ENCODE data around the gene DGKI. TPM values are rescaled to one million over a fixed set of nuclear protein-coding genes. Genes with fewer than 3 reads are reported as not detected.

Gene DGKI
- total and polyA plus RNA-seq, 2 donors (not counting 1 experiment from before 2014, with no cell fraction given): 0.74 to 2.1 TPM

- no peak overlapping the region for H3K4me2 ChIP-seq (ENCODE audit: extremely low read depth, insufficient read depth, low read length)
- TF ChIP-seq EZH2 (IDR thresholded peaks at IDR 0.05; ENCODE audit: low read length, missing control alignments): no peak
- TF ChIP-seq, protein P1, sequence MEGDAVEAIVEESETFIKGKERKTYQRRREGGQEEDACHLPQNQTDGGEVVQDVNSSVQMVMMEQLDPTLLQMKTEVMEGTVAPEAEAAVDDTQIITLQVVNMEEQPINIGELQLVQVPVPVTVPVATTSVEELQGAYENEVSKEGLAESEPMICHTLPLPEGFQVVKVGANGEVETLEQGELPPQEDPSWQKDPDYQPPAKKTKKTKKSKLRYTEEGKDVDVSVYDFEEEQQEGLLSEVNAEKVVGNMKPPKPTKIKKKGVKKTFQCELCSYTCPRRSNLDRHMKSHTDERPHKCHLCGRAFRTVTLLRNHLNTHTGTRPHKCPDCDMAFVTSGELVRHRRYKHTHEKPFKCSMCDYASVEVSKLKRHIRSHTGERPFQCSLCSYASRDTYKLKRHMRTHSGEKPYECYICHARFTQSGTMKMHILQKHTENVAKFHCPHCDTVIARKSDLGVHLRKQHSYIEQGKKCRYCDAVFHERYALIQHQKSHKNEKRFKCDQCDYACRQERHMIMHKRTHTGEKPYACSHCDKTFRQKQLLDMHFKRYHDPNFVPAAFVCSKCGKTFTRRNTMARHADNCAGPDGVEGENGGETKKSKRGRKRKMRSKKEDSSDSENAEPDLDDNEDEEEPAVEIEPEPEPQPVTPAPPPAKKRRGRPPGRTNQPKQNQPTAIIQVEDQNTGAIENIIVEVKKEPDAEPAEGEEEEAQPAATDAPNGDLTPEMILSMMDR (conservative IDR thresholded peaks at IDR 0.05 in 1 of 2, IDR thresholded peaks at IDR 0.05 in 1 of 2; ENCODE audit: low read depth in 1 of 2, low read length in 2 of 2): no peak
- H3K36me3 ChIP-seq (ENCODE audit: control insufficient read depth, insufficient read depth, low read length): no peaks in the 10 kb centered on the region
- no peak overlapping the region for H3K9ac ChIP-seq (ENCODE audit: insufficient read depth, low read length)
- H2AFZ ChIP-seq (ENCODE audit: low read length): no peak overlapping the region
- H3K27ac ChIP-seq (ENCODE audit: insufficient read depth, low read length): no peak overlapping the region
- no peak for DNase-seq (ENCODE audit: low read depth in 2 of 2)
- H3K79me2 ChIP-seq (ENCODE audit: control insufficient read depth, insufficient read depth, low read length): no peaks in the 10 kb centered on the region
- no peaks in the 10 kb centered on the region for H4K20me1 ChIP-seq (ENCODE audit: control insufficient read depth, extremely low read depth, insufficient read depth, low read length)
- no peaks in the 10 kb centered on the region for H3K27me3 ChIP-seq (ENCODE audit: control insufficient read depth, insufficient read depth, low read length)
- no peaks in the 10 kb centered on the region for H3K9me3 ChIP-seq (ENCODE audit: control insufficient read depth, insufficient read depth, low read depth, low read length)
- no peak overlapping the region for H3K4me3 ChIP-seq (replicated peaks in 1 of 4; ENCODE audit: control extremely low read depth in 1 of 4, insufficient read depth in 1 of 4, low read depth in 3 of 4, low read length in 4 of 4)
- H3K4me1 ChIP-seq (ENCODE audit: control insufficient read depth, extremely low read depth, insufficient read depth, low read length): peaks cover 2% of the 10 kb centered on the region
Observed at GRCh38 chr7:137664846-137665245, 181.9 kb downstream of the DGKI start.

GRCh38 chr7:137661634-137662033 is 185.1 kb downstream of the DGKI start:
- Histone ChIP-seq H3K27ac (ENCODE audit: insufficient read depth, low read length) (no peak overlapping the region), H4K20me1 (ENCODE audit: control insufficient read depth, extremely low read depth, insufficient read depth, low read length) (no peaks in the 10 kb centered on the region), H3K4me1 (ENCODE audit: control insufficient read depth, extremely low read depth, insufficient read depth, low read length) (no peaks in the 10 kb centered on the region), H3K4me3 (replicated peaks in 1 of 4; ENCODE audit: control extremely low read depth in 1 of 4, insufficient read depth in 1 of 4, low read depth in 3 of 4, low read length in 4 of 4) (no peak overlapping the region), H3K36me3 (ENCODE audit: control insufficient read depth, insufficient read depth, low read length) (no peaks in the 10 kb centered on the region), H3K9ac (ENCODE audit: insufficient read depth, low read length) (no peak overlapping the region), H2AFZ (ENCODE audit: low read length) (no peak overlapping the region), H3K27me3 (ENCODE audit: control insufficient read depth, insufficient read depth, low read length) (no peaks in the 10 kb centered on the region), H3K9me3 (ENCODE audit: control insufficient read depth, insufficient read depth, low read depth, low read length) (no peaks in the 10 kb centered on the region), H3K79me2 (ENCODE audit: control insufficient read depth, insufficient read depth, low read length) (no peaks in the 10 kb centered on the region), H3K4me2 (ENCODE audit: extremely low read depth, insufficient read depth, low read length) (no peak overlapping the region)
- TF ChIP-seq, protein P1 (conservative IDR thresholded peaks at IDR 0.05 in 1 of 2, IDR thresholded peaks at IDR 0.05 in 1 of 2; ENCODE audit: low read depth in 1 of 2, low read length in 2 of 2): no peak
- no peak for TF ChIP-seq EZH2 (IDR thresholded peaks at IDR 0.05; ENCODE audit: low read length, missing control alignments)
- no peak for DNase-seq (ENCODE audit: low read depth in 2 of 2)

GRCh38 chr7:137658190-137658900 is 188.4 kb downstream of the DGKI start:
- Histone ChIP-seq H4K20me1 (ENCODE audit: control insufficient read depth, extremely low read depth, insufficient read depth, low read length) (no peaks in the 10 kb centered on the region), H3K4me3 (replicated peaks in 1 of 4; ENCODE audit: control extremely low read depth in 1 of 4, insufficient read depth in 1 of 4, low read depth in 3 of 4, low read length in 4 of 4) (no peak overlapping the region), H3K4me1 (ENCODE audit: control insufficient read depth, extremely low read depth, insufficient read depth, low read length) (no peaks in the 10 kb centered on the region), H3K27me3 (ENCODE audit: control insufficient read depth, insufficient read depth, low read length) (no peaks in the 10 kb centered on the region), H3K9me3 (ENCODE audit: control insufficient read depth, insufficient read depth, low read depth, low read length) (no peaks in the 10 kb centered on the region), H3K27ac (ENCODE audit: insufficient read depth, low read length) (no peak overlapping the region), H3K4me2 (ENCODE audit: extremely low read depth, insufficient read depth, low read length) (no peak overlapping the region), H3K9ac (ENCODE audit: insufficient read depth, low read length) (no peak overlapping the region), H2AFZ (ENCODE audit: low read length) (no peak overlapping the region), H3K36me3 (ENCODE audit: control insufficient read depth, insufficient read depth, low read length) (no peaks in the 10 kb centered on the region), H3K79me2 (ENCODE audit: control insufficient read depth, insufficient read depth, low read length) (no peaks in the 10 kb centered on the region)
- DNase-seq (ENCODE audit: low read depth in 2 of 2): no peak
- no peak for TF ChIP-seq EZH2 (IDR thresholded peaks at IDR 0.05; ENCODE audit: low read length, missing control alignments)
- TF ChIP-seq, protein P1 (conservative IDR thresholded peaks at IDR 0.05 in 1 of 2, IDR thresholded peaks at IDR 0.05 in 1 of 2; ENCODE audit: low read depth in 1 of 2, low read length in 2 of 2): no peak
